Thoracic aorta (tissue), 2 donors: Measurements from ENCODE around the gene MED26. TPM values are rescaled to one million over a fixed set of nuclear protein-coding genes. Genes with fewer than 3 reads are reported as not detected.

ENCODE experiments used
- ATAC-seq: fragments of 150-250 bp; one replicate; pipeline ENCODE4 v1.8.0; 2017; ENCODE audit warnings: low read depth; ENCODE audit not compliant: insufficient number of reproducible peaks, low FRiP score
- DNase-seq: peaks from one replicate; pipeline ENCODE4 v3.0.0-alpha.2; 2020; ENCODE audit warnings: low spot score
- H3K27ac ChIP-seq, 2 donors: fragments of 200-600 bp; sonication (generic); 1 replicate in 1 of 2; 2 replicates in 1 of 2; pipeline ENCODE4 v1.5.1; 2016; ENCODE audit warnings: mild to moderate bottlenecking in 2 of 2, moderate library complexity in 2 of 2
- H3K27me3 ChIP-seq: fragments of 200-600 bp; sonication (generic); replicated peaks from 2 replicates; pipeline ENCODE4 v1.6.0; 2016; ENCODE audit warnings: mild to moderate bottlenecking; ENCODE audit not compliant: insufficient read depth
- H3K36me3 ChIP-seq: fragments of 200-600 bp; sonication (generic); one replicate; pipeline ENCODE4 v1.5.1; 2016
- H3K4me1 ChIP-seq, 2 donors: fragments of 200-600 bp; sonication (generic); 1 replicate in 1 of 2; 2 replicates in 1 of 2; pipeline versions ENCODE4 v1.5.1 to v1.6.0; 2016; ENCODE audit warnings: low read depth in 2 of 2, mild to moderate bottlenecking in 1 of 2; ENCODE audit not compliant: control insufficient read depth in 1 of 2
- H3K4me3 ChIP-seq: fragments of 200-600 bp; sonication (generic); 2 replicates; pipeline ENCODE4 v1.5.1; 2016; ENCODE audit warnings: mild to moderate bottlenecking
- H3K9me3 ChIP-seq: fragments of 200-600 bp; sonication (generic); 2 replicates; pipeline ENCODE4 v1.5.1; 2016
- CTCF ChIP-seq: fragments of 200-600 bp; sonication (generic); IDR thresholded peaks from one replicate; pipeline ENCODE4 v1.5.1; 2019; ENCODE audit warnings: antibody characterized with exemption
- total RNA-seq, 2 donors: library from RNA; depleted of rRNA; stranded (reverse); fragments of >200 nt; gene quantifications; one replicate each; pipeline versions ENCODE4 v1.1.0 to v1.2.3, GENCODE V29; 2016

The MED26 gene
- total RNA-seq, 2 donors from 2014 or later: 9.6 to 14.2 TPM

DNA sequence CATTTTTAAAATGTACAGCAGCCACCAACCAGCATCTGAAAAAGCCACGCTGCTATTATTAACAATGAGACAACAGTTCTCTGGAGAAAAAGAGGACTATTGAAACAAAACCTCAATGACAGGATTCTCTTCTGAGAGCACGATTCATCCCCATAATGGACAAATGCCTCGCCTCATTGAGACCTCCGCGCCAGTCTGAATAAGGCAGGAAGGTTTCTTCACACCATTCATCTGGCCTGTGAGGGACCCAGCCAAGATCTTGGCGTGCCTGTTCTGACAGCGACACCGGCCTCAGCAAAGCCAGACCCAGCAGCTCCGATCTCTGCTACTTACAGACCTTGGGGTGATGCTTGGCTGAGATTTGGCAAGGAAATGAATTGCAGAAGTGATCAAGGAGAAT lies 17.1 kb upstream of the MED26 start:
- no peak for ATAC-seq
- Histone ChIP-seq H3K27me3 (no peaks in the 10 kb centered on the region), H3K4me1 (no peaks in the 10 kb centered on the region), H3K27ac (no peak overlapping the region), H3K4me3 (no peak overlapping the region), H3K36me3 (peaks cover 59% of the 10 kb centered on the region), H3K9me3 (no peaks in the 10 kb centered on the region)
- no peak for TF ChIP-seq CTCF
- no peak for DNase-seq

DNA sequence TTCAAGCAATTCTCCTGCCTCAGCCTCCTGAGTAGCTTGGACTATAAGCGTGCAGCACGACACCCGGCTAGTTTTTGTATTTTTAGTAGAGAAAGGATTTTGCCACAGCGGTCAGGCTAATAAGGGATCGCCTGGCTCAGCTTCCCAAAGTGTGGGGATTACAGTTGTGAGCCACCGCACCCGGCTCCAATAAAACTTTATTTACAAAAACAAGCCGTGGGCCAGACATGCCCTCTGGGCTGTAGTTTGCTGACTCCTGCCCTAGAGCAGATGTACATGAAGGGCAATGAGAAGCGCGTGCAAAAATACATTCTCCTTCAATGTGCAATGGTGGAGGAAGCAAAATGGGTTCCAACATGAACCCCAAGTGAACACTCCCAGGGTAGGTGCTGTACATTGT lies 13.7 kb upstream of the MED26 start:
- Histone ChIP-seq H3K4me3 (no peak overlapping the region), H3K27me3 (no peaks in the 10 kb centered on the region), H3K4me1 (no peaks in the 10 kb centered on the region), H3K9me3 (no peaks in the 10 kb centered on the region), H3K36me3 (peaks cover 57% of the 10 kb centered on the region), H3K27ac (no peak overlapping the region)
- ATAC-seq (no peak), DNase-seq (no peak)
- no peak for TF ChIP-seq CTCF

- Histone ChIP-seq H3K36me3 (peaks cover 52% of the 10 kb centered on the region), H3K4me3 (no peak overlapping the region)
- no peak for ATAC-seq
These were observed 12.9 kb upstream of the MED26 start for GRCh38 chr19:16640951-16641350.

DNA sequence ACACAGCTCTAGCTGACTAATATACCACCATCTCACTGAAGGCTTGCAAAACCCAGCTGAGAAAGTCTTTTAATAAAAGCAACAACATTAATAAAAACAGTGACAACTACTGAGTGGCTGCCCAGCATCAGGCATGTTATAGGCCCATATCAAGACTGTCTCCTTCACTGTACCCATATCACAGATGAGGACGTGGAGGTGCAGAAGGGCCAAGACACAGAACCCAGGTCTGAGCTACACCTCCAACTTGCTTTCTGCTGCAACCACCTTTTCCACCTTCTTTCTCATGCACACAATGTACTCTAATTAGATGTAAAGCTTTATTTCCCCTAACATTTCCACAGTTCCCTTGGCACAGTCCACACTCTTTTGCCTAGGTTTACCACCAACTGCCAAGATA lies 10.7 kb upstream of the MED26 start:
- Histone ChIP-seq H3K4me1 (no peaks in the 10 kb centered on the region), H3K36me3 (peaks cover 39% of the 10 kb centered on the region), H3K9me3 (no peaks in the 10 kb centered on the region), H3K27ac (no peak overlapping the region), H3K27me3 (no peaks in the 10 kb centered on the region), H3K4me3 (no peak overlapping the region)
- no peak for TF ChIP-seq CTCF
- DNase-seq (no peak), ATAC-seq (no peak)

More at GRCh38 chr19:16640951-16641350, 12.9 kb upstream of the MED26 start:
- no peak for TF ChIP-seq CTCF
- Histone ChIP-seq H3K9me3 (no peaks in the 10 kb centered on the region), H3K4me1 (no peaks in the 10 kb centered on the region), H3K27me3 (no peaks in the 10 kb centered on the region), H3K27ac (no peak overlapping the region)
- no peak for DNase-seq

GRCh38 chr19:16637535-16637934 lies 9.5 kb upstream of the MED26 start:
- H3K27ac ChIP-seq: no peak overlapping the region
- TF ChIP-seq CTCF: no peak
- ATAC-seq (no peak), DNase-seq (no peak)
- H3K4me3 ChIP-seq: no peak overlapping the region
- H3K36me3 ChIP-seq: peaks cover 34% of the 10 kb centered on the region
- H3K27me3 ChIP-seq: no peaks in the 10 kb centered on the region
- H3K9me3 ChIP-seq: no peaks in the 10 kb centered on the region
- H3K4me1 ChIP-seq: no peaks in the 10 kb centered on the region
